Mucosa of gallbladder (tissue), 1 donor: Measurements from ENCODE around the gene CDH2. TPM values are rescaled to one million over a fixed set of nuclear protein-coding genes. Genes with fewer than 3 reads are reported as not detected.

Experiments
- DNase-seq: peaks from one replicate; pipeline ENCODE4 v3.0.0-alpha.2; 2020; ENCODE audit warnings: low spot score
- total RNA-seq: library from RNA; stranded (reverse); gene quantifications from one replicate; pipeline ENCODE4 v1.2.1, GENCODE V29; 2021
- donor health status: DM: no; HTN: no; CAD: no.

Gene CDH2
- total RNA-seq, 1 donor from 2014 or later: 3.1 TPM

DNA sequence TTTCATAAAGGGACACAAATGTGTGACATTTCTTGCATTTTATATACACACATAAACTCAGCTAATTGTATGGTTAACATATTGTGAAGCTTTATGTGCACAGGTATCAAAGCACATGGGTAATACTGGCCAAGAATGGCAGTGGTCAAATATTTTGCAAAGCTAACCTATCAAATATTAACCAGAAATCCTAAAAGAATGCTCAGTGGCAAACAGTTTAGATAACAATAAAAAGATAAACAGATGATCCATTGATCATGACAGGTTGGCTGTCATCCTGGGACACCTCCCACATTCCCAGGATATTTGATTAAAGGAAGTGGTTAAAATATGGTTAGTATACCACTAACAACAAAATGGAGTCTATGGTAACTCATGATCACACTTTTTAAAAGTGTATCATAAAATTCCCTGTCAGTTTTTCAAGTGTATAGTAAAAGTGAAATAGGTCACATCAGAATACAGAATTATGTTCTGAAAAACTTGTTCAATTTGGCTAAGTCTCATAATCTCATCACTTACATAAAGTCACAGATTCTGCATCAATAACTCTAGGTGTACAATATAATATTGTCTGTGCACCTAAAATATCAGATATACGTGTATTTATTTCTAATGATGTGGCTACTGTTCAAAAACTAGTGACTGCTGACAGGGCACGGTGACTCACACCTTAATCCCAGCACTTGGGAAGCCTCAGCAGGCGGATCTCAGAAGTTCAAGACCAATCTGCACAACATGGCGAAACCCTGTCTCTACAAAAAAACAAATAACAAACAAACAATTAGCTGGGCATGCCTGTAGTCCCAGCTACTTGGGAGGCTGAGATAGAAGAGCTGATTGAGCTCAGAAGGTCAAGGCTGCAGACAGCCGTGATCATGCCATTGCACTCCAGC, 48.9 kb downstream of the CDH2 start:
- DNase-seq: no peak

DNA sequence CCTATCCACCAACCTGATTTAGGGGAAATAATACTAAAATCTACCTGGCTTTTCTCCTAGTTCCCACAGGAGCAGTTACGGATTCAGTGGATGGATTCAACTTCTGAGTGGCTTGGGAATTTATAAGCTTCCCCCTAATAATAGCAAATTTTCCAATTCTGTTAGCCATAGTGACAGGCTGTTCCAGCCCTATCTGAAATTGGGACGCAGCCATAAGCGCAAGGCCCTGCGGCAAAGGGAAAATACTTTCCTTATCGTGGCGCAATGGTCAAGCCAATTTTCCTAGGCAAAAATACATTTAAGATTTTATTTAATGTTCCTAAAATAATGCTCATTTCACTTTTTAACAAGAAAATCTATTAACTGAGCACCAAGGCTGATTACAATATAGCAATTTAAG, 49.7 kb downstream of the CDH2 start:
- DNase-seq: no peak

DNA sequence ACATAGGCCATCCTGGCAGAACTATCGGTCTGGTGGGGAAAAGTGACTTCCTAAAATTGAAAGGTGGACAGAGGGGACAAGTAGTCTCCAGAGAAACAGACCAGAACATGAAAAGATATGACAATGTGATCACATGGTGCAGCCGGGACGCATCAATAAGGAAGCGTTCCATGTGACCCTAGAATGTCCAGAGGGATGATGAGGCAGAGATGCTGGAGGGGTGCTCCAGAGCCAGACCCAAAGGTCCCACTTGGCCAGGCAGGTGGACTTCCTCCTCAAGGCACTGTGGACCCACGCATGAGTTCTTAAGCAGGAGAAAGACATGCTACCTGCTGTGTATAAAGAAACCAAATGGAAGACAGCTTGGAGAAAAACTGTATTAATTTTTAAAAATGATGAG, 50.2 kb downstream of the CDH2 start:
- DNase-seq: no peak

DNA sequence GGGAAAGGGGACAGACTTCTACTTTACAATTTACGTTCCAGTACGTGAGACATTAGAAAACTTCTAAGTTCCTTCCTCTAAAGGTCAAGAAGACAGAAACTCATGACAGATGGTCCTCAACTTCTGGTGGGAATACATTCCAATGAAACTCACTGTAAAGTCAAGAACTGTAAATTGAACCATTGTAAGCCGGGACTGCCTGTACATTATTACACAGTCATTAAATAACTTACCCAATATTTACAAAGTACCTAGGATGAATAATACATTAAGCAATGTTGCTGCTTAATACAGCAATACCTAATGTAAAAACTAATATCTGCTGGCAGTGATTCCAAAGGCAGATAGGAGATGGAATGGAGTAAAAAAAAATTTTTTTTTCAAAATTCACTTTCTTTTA, 51.9 kb downstream of the CDH2 start:
- no peak for DNase-seq

DNA sequence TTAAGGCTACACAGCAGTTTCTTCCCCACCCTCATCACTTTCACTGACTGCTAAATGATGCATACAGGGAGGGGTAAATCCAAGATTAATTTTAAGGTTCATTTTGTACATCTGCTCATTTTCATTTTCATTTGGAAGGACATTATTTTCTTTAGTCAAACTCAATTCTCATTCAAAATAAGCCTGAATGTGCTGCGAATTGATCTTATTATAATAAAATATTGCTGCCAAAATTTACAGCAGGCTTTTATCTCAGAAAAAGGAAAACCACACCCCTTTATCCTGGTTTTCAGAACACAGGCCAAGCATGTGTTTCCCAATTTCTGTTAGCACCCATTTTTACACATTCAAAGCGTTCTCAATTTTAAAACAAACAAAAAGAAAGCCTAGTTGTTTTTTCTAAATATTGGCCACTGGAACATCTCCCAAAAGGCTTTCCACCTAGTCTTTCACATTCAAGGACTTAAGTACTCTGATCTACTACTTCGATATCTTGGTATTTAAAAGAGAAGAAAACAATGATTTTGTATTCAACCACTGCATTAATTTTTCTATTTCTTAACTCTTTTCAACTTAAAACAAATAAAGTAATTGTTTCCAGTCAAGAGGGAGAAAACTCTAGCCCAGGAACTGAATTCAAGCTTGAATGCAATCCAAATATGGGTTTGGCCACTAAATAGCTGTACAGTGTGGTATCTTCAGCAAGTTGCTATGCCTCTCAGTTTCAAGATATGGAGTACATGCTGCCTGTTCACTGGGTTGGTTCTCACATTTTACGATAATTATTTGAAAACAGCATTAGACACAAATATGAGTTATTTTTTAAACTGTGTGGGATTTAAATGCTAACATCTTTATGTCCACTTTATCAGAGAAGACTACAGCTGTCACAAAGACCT, 52.5 kb downstream of the CDH2 start:
- no peak for DNase-seq

DNA sequence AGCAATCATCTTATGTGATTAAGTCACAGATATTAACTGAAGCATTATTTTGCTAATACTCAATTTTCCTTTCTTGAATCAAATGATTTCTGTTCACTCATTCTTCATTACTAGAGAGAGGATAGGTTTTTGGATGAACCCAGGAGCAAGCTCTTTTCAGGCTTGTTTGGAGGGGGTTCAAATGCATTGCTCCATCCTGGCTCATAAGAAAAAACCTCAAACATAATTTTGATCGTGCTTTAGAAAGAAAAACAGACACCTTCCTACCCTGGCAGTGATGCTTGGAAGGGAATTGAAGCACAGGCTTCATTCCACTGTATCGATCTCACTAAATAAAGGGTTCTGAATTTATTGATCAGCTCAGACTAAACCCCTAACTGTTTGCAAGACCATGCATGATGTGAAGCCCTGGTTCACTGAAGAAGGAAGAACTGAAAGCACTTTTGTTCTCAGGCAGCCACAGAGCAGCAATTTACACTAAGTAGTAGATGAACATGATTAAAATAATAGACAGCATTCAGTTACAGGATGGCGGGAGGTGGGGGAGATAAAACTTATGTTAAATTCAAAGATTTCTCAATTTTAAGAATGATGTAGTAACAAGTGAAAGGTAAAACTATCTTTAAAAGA, 53.4 kb downstream of the CDH2 start:
- no peak for DNase-seq

DNA sequence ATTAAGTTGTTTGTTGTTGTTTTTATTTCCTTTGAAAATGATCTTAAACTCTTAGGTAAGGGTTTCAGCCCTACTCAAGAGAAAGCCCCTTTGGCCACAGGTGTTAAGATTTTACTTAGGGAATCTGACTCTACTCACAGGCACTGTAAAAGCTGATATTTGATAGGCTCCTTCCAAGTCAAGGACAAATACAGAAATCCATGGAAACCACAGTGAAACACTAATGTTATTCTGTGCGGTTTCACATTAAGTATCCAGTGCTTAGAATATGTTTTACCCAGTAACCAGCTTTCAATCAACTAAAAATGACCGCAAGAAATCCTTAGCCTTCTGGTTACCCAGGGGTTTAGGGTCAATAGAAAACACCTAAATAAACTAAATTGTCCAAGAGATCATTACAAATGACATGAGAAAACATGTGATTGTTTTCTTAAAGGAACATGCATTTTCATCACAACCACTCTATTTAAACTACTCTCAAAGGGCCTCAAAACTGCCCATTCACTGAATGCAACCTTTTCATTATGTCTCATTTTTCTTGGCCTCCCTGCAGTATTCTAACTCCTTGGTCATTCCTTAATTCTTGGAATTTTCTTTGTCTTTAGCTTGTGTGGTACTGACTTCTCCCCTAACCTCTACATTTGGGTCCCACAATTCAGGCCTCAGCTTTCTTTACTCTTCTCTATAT, 56.0 kb downstream of the CDH2 start:
- DNase-seq: no peak

DNA sequence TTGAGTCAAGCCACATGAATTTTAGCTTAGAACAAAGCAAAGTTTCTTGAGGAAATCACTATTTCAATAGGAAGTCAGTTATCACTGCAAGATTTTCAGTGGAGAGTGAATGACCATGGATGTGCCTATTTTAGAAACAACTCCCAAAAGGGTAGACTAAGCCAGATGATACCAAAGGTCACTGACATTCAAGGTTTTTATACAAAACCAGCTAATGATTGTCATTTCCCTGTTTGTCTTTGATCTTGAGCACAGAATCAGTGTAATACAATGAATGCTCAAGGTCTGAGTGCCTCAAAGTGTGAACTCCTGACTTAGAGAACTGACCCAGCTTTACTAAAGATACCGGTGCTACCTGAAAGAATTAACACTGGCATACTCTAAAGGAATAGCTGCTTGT, 60.5 kb downstream of the CDH2 start:
- no peak for DNase-seq

DNA sequence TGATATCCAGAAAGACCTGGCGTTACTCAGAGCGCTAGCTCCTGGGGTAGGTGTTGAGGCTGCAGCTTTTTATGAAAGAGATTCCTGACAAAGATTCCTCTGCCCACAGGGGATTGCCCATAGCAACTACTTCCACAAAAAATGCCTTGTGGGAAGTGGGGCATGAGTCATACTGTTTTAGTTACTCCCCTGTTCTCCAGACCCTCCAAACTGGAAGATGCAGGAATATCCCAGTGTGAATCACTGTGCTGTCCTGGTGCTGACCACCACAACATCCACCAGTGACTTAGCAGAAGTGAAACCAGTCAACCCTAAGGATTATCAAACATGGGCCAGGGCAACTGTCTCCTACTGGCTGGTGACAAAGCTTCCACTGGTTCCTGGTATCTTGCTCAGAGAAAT, 61.8 kb downstream of the CDH2 start:
- DNase-seq: no peak

DNA sequence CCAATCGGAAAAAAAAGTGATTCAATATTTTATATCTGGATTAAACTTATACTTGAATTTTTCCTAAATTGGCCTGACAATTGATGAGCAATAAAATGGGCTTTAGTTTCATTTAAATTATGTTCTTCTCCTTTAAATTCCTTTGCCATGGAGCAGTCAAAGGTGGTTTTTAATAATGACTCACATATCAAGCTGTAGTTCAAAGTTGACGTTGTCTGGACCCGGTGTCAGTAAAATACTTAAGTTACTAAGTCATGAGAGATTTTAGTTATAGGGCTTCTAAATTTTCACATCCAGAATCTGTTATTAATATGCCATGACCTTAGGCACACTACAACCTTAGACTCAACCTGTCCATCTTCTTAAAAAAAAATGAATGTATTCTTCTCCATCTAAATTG, 62.5 kb downstream of the CDH2 start:
- DNase-seq: no peak

DNA sequence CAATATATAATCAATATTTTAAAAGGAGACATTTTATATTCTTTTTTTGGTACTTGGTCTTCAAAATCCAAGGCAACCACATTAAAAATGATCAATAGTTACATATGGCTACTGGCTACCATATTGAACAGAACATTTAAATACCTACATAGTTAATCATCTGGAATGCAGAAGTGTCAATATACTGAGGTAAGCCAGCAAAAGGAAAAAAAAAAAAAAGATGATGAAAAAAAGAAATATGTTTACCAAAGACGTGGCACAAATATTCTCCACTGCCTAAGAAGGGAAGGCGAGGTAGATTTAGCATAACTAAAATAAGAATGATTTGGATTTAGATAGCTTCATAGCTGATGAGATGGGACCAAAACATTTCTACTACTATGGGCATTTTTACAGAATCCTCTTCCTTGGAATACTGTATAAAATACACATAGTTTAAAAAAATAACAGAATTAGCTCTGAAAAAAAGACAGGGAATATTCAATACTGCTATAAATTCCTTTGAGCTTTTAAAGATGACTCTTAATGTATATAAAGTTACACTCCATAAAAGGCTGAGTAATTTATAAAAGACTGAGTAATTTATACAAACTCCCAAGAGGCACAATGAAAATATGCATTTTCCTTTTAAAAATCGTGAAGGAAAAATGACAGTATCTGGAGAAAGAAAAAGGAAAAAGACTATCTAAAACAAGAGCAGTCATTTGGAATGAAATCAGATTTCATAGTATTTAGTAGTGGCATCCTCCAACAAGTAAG, 63.5 kb downstream of the CDH2 start:
- DNase-seq: no peak

DNA sequence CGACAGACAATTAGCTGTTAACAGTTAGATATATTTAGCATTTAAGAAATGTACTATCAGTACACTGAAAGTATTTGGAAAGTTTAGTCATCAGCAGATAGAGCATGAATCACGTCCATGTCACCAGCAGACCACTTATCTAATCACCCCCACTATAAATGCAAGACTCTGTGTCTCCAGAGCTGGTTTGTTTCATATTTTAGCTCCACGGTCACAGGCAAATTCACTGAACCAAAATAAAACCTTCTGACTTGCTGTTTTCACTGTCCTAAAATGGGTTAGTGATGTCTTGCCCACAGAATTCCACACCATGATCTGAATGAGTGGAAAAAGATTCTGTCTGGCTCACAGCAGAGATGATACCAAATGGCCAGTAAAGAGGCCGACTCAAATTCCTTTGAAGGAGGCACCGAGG, 64.9 kb downstream of the CDH2 start:
- no peak for DNase-seq

DNA sequence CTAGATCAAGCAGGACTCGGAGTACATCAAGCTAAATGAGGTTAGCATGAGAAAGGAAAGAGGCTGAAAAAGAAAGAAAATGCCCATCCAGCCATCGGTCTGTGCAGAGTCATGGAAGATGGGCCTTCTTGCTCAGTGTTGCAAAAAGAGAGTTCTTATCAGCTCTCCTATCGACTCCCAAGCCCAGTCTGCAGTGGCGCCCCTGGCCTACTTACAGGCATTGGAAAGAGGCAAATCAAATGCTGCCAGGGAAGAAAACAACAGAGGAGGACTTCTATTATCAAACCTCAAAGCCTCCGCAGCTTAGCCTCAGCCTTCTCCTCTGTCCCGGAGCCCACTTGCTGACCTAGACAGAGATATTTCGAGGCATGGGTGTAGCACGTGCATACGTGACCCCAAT, 66.0 kb downstream of the CDH2 start:
- DNase-seq: no peak

DNA sequence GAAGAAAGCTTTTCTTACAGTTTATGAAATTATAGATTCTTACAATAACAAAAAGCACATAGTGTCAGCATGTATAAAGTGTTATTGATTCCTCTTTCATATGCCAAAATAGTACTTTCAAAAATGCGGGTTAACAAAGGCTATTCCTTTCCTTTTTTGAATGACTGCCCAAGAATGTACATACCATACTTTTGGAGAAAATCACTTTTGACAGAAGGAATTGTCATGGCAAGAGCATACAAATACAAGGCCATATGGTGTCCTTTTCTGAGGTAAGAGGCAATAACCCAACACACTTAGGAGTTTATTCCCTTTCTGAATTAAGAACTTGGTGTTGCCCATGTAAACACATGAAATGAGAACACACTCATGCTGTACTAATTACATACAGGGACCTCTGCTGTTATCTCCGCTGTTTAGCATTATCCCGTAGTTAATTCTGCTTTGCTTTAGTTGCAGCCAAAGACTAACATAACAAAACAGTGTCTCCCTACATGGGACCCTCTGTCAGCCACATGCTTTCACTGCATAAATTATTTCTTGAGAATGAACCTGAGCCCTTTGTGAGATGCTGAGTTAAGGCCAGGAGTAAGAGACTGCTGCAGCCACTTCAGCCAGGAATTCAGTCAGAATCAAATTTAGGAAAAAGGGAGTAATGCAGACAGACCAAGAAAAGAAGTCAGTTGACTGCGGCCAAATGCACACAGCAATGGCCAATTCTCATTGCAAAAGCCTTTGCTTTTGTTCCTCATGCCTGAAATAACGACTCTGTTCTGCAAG, 67.0 kb downstream of the CDH2 start:
- no peak for DNase-seq

DNA sequence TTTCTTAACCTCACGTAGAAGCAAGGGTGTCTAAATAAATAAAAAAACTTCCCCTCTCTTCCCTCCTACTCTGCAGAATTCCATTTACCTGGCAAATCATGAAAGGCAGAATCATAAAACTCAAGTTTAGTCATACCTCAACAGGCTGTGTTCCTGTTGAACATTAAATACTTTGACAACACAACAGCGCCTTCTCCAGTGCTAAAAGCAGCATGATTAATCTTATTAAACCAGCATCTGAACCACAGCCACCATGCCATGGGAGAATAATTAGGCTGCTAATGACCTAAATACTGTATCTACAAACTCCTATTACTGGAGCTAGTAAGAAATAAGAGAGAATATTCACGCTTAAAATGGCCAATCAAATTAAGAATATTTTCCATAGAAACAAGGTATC, 68.1 kb downstream of the CDH2 start:
- no peak for DNase-seq

DNA sequence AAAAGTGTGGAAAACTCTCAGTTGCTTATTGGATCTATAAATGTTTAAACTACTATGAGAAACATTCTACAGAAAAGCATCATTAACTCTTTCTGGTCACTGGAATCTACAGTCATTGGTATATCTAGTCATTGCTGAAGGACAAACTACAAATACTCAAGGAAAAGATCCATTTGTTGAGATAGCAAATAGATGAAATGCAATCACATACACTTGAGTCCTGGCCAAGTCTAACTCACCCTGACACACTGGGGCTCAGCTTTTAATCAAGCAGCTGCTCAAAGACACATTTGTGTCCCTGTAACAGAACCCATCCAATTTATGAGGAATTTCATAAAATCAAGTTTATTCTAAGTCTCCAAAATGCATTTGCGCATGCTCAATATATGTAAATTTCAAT, 68.7 kb downstream of the CDH2 start:
- no peak for DNase-seq

DNA sequence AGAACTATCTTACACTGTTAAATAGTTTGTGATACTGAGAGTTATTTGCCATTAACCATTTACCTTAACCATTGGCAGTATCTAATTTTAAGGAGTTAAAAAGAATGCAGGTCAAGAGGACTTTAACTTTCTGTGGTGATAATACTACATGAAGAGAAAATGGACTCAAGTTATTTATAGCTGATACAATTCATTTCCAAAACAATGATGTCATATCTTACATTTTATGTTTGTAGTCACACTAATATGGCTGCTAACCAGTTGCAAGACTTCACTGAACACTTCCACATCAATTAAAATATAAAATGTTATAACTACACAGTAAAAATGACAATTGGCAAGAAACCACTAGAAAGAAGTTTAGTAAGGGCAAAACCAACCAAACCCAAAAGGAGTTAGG, 77.7 kb downstream of the CDH2 start:
- no peak for DNase-seq

DNA sequence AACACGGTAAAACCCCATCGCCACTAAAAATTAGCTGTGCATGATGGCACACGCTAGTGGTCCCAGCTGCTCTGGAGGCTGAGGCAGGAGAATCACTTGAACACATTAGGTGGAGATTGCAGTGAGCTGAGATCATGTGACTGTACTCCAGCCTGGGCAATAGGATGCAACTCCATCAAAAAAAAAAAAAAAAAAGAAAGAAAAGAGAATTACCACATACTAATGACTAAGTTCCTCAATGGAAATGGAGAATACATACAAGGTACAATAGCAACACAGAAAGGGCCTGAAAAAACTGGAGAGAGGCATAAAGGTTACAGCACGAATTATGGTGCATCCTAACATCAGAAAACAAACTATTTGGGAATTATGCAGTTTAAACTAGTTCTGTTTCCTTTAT, 81.3 kb downstream of the CDH2 start:
- DNase-seq: no peak

DNA sequence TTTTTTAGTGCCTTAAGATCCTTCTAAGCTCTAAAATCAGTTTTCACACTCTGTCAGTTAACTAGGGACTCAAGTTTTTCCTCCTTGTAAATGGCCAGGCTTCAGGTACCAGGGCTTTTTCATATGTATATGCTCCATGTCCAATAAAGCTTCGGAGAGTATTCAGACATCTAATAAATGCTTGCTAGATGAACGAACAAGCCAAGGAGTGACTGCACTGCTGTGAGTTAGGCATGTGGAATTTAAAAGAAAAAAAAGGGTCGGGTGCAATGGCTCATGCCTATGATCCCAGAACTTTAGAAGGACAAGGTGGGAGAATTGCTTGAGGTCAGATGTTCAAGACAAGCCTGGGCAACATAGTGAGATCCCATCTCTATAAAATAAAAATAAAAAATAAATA, 81.9 kb downstream of the CDH2 start:
- no peak for DNase-seq

DNA sequence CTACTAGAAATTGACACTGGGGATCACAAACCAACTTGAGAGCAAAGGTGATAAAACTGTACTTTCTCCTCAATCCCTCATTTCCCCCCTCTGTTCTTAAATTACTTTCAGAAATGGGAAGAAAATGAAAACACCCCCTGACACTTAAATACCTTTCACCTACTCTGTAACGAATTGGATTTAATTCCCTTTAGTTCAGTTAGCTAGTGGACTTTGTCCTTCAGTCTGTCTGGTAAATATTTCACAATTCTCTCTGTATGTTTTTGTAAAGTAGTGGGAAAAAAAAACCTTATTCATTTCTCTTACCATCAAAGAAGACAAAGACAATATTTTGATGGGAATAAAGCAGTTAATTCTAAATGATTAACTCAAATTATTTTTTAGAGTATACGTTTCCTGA, 85.7 kb downstream of the CDH2 start:
- no peak for DNase-seq
